Lower leg skin (tissue), 4 donors: ENCODE data around the gene ERC2. TPM values are rescaled to one million over a fixed set of nuclear protein-coding genes. Genes with fewer than 3 reads are reported as not detected.

ENCODE experiments used
- DNase-seq, 2 donors: peaks; one replicate each; pipeline ENCODE4 v3.0.0-alpha.2; 2019; ENCODE audit warnings: low spot score in 2 of 2
- H3K4me3 ChIP-seq: fragments of 200-600 bp; sonication (generic); 2 replicates; pipeline ENCODE4 v1.5.1; 2017; ENCODE audit warnings: mild to moderate bottlenecking, low read depth; ENCODE audit not compliant: poor library complexity, severe bottlenecking
- CTCF ChIP-seq, 3 donors: fragments of 450-650 bp; IDR thresholded peaks; one replicate each; pipeline ENCODE4 v1.5.1; 2016; ENCODE audit warnings: antibody characterized with exemption in 3 of 3, mild to moderate bottlenecking in 3 of 3, moderate library complexity in 2 of 3
- POLR2A ChIP-seq, 2 donors: fragments of 450-650 bp; IDR thresholded peaks; one replicate each; pipeline ENCODE4 v1.6.1; 2016 to 2017; ENCODE audit warnings: antibody characterized with exemption in 2 of 2, mild to moderate bottlenecking in 1 of 2, moderate library complexity in 1 of 2
- WGBS, 2 donors: methylation state at CpG; one replicate each; pipeline ENCODE4 v1.1.5; 2018; 5-methylcytosine and 5-hydroxymethylcytosine counted together
- intact Hi-C: fragments of 100-400 bp; cut with DNase I; formaldehyde crosslinking; loops from one replicate; pipeline ENCODE4 v1.15.0; 2023; ENCODE audit warnings: low total_unique reads
- total RNA-seq, 4 donors: library from RNA; depleted of rRNA; stranded (reverse); fragments of >200 nt; gene quantifications; one replicate each; pipeline ENCODE4 v1.1.0, GENCODE V29; 2016

The ERC2 gene
- total RNA-seq, 4 donors from 2014 or later = 0.23 to 1.3 (median 0.42) TPM; not detected in 1

- no peak for TF ChIP-seq CTCF (IDR thresholded peaks at IDR 0.05)
- TF ChIP-seq POLR2A (IDR thresholded peaks at IDR 0.05) = no peak
- no peak overlapping the region for H3K4me3 ChIP-seq
- intact Hi-C loops = no loop called here
- WGBS, 2 donors = 92 to 95% methylated on average over 1 of the region's 1 CpG
- no peak for DNase-seq
Observed at GRCh38 chr3:55873523-55874254, 594.6 kb downstream of the ERC2 start.

GRCh38 chr3:55870594-55870993 lies 597.7 kb downstream of the ERC2 start:
- TF ChIP-seq CTCF (IDR thresholded peaks at IDR 0.05) (no peak), POLR2A (IDR thresholded peaks at IDR 0.05) (no peak)
- 54 to 57% methylated on average over 5 of the region's 5 CpGs for WGBS, 2 donors
- intact Hi-C loops = no loop called here
- no peak overlapping the region for H3K4me3 ChIP-seq
- no peak for DNase-seq

GRCh38 chr3:55868347-55868746 lies 599.9 kb downstream of the ERC2 start:
- 67 to 68% methylated on average over 4 of the region's 4 CpGs for WGBS, 2 donors
- H3K4me3 ChIP-seq = no peak overlapping the region
- DNase-seq = no peak
- intact Hi-C loops = no loop called here
- TF ChIP-seq POLR2A (IDR thresholded peaks at IDR 0.05) (no peak), CTCF (IDR thresholded peaks at IDR 0.05) (no peak)

GRCh38 chr3:55863028-55863427 lies 605.2 kb downstream of the ERC2 start:
- TF ChIP-seq CTCF (IDR thresholded peaks at IDR 0.05) = no peak
- TF ChIP-seq POLR2A (IDR thresholded peaks at IDR 0.05) = no peak
- DNase-seq = no peak
- no peak overlapping the region for H3K4me3 ChIP-seq
- 88 to 89% methylated on average over 4 of the region's 4 CpGs for WGBS, 2 donors
- intact Hi-C loops = no loop called here

GRCh38 chr3:55860049-55860721 lies 608.1 kb downstream of the ERC2 start:
- 75% methylated on average over 11 of the region's 11 CpGs for WGBS, 2 donors
- no peak for DNase-seq

More at GRCh38 chr3:55860049-55860721, 608.1 kb downstream of the ERC2 start:
- H3K4me3 ChIP-seq = no peak overlapping the region
- no peak for TF ChIP-seq CTCF (IDR thresholded peaks at IDR 0.05)
- TF ChIP-seq POLR2A (IDR thresholded peaks at IDR 0.05) = no peak
- intact Hi-C loops = no loop called here
